ENCODE results near the gene CREB3L2.

CREB3L2 gene

DNA sequence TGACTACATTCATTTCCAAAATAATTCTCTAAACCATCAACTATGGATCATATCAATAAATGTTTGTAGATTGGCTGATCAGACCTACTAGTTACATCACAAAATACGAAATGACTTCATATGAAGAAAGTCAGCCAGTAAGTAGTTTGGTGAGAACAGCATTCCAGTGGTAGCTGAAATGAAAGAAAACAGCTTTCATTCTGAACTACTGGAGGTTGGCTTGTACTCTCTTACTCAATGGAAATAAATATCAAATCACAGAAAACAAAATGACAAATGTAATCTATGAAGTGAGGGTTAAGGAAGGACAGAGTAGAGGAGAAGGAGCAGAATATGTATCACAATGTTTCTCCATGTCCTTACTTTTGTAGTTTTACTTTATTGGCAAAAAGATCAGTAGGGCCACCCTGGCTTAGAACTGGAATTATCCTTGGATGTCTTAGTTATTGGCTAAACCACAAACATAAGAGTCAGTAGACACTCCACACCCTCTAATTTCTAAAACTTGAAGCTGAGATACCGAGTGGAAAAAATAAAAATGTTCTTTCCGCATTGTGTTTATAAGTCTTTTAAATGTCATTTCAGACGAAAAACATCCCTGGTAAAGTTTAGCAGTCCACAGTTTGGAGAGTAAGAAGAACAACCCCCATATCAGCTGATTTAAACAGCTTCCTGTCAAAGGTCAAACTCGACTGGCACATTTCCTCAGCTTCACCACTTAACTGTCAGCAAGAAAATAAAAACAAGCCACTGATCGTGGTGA is 81.1 kb downstream of the CREB3L2 start:
- DNase-seq (ENCODE audit: low read depth) = no peak
- TF ChIP-seq CTCF (IDR thresholded peaks at IDR 0.05; ENCODE audit: control insufficient read depth, extremely low read depth, insufficient read depth) = no peak

DNA sequence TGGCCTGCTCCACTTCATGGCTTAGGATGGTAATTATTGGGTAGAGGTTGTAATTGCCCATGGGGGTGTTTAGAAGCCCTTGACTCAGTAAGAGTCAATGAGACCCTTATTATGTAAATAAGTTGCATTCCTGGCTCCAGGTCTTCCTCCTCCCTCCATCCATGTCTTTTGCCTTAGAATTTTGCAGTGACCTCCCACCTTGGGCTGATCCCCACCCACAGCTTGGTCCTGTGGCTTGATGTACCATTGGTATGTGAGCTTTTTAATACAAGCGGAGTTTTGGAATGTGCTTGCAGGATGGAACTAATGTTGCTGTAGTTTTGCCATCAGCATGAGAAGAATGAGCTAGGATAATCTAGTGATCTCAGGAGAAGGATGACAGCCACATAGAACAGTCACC is 81.9 kb downstream of the CREB3L2 start:
- no peak for DNase-seq (ENCODE audit: low read depth)
- H3K4me3 ChIP-seq (ENCODE audit: low read depth, low read length) = no peak overlapping the region
- no peak for TF ChIP-seq CTCF (IDR thresholded peaks at IDR 0.05; ENCODE audit: control insufficient read depth, extremely low read depth, insufficient read depth)

More for the DNA sequence above, 81.1 kb downstream of the CREB3L2 start:
- H3K4me3 ChIP-seq (ENCODE audit: low read depth, low read length) = no peak overlapping the region

- TF ChIP-seq CTCF (IDR thresholded peaks at IDR 0.05; ENCODE audit: control insufficient read depth, extremely low read depth, insufficient read depth) = no peak
- DNase-seq (ENCODE audit: low read depth) = no peak
- H3K4me3 ChIP-seq (ENCODE audit: low read depth, low read length) = no peak overlapping the region
Observed at GRCh38 chr7:137916980-137917645, 84.8 kb downstream of the CREB3L2 start.

GRCh38 chr7:137916564-137916963 is 85.3 kb downstream of the CREB3L2 start:
- no peak overlapping the region for H3K4me3 ChIP-seq (ENCODE audit: low read depth, low read length)
- no peak for TF ChIP-seq CTCF (IDR thresholded peaks at IDR 0.05; ENCODE audit: control insufficient read depth, extremely low read depth, insufficient read depth)
- no peak for DNase-seq (ENCODE audit: low read depth)

DNA sequence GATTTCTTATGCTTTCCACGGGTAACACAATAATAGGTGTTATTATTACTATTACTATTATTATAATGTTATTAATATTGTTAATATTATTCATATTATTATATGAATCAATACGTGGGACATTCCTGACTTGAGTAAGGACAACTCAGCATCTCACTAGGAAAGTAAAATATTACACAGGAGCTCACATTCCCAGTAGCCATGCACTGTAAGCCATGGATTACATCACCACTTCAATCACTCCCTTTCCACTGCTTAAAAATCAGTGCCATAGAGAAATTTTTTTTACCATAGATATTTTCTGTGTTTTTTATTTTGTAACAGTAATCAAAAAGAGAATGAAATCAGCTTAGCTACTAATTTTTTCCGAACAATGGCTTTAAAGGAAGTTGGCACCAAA is 86.6 kb downstream of the CREB3L2 start:
- DNase-seq (ENCODE audit: low read depth) = no peak
- H3K4me3 ChIP-seq (ENCODE audit: low read depth, low read length) = no peak overlapping the region
- TF ChIP-seq CTCF (IDR thresholded peaks at IDR 0.05; ENCODE audit: control insufficient read depth, extremely low read depth, insufficient read depth) = no peak

DNA sequence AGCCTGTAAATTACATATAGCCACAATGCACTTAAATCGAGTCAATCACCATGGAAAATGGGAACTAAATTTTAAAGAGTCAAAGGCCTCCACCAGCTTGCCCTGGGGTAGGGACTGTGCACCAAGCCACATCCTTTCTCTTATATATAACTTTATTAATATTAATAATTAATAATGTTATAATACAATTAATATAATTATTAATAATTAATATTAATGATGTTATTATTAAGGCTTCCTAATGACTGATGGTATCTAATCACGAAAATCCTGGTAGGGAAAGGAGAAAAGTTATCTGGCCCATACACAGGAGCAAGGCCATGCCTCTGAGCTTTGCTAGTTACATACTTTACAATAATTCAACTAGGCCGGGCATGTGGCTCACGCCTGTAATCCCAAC is 87.9 kb downstream of the CREB3L2 start:
- no peak for TF ChIP-seq CTCF (IDR thresholded peaks at IDR 0.05; ENCODE audit: control insufficient read depth, extremely low read depth, insufficient read depth)
- H3K4me3 ChIP-seq (ENCODE audit: low read depth, low read length) = no peak overlapping the region
- no peak for DNase-seq (ENCODE audit: low read depth)
